Measurements from ENCODE around the gene ATG16L2.
"Not testable (repeated sequence)": the region's sequence is repeated elsewhere in the genome, so short reads cannot be mapped to it uniquely, and the experiment has no call there.

ATG16L2 gene

DNA sequence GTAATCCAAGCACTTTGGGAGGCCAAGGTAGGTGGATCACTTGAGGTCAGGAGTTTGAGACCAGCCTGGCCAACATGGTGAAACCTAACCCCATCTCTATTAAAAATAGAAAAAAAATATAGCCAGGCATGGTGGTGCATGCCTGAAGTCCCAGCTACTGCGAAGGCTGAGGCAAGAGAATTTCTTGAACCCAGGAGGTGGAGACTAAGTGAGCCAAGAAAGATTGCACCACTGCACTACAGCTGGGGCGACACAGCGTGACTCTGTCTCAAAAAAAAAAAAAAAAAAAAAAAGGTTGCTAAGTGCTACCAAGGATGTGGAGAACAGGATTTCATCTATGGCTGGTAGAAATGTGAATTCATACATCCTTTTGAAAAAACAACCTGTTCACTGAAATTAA lies 36.6 kb downstream of the ATG16L2 start:
- no peak for DNase-seq

- no peak for DNase-seq
Measured at GRCh38 chr11:72851726-72852125, 37.5 kb downstream of the ATG16L2 start.

- DNase-seq = no peak
Measured at GRCh38 chr11:72856065-72856464, 41.9 kb downstream of the ATG16L2 start.

DNA sequence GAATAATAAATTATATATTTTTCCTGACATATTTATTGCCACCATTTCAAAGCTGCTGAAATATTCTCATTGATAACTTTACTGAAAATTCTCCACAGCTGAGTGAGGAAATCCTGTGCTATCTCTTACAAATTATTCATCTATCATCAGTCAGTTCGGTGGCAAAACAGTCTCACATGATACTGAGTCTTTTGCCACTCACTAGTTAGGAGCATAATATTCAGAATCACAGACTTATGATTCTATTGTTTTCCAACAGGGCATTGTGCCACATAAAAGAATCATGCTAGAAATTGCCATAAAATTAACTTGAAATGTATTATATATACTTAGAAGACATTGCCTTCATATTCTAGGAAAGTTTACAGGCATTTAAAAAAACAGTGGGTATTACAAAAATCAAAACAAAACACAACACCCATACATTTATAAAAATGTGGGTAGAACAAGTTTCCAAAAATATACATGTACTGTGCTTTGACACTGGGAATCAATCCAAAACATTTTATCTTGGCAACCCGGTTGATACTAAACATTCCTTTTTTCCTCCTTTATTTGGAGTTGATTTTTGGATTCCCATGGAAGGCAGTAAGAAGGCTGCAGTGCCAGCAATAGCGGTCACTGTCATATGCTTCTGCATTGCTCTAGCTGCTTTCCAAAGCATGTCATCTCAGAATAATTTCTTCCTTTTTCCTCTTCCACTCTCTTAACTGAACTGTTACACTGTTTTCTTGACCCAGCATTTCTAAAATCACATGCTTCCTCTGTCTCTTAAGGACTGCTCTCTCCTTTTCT lies 42.5 kb downstream of the ATG16L2 start:
- no peak for DNase-seq

- DNase-seq = not testable (repeated sequence)
Measured at GRCh38 chr11:72858267-72858666, 44.1 kb downstream of the ATG16L2 start.

DNA sequence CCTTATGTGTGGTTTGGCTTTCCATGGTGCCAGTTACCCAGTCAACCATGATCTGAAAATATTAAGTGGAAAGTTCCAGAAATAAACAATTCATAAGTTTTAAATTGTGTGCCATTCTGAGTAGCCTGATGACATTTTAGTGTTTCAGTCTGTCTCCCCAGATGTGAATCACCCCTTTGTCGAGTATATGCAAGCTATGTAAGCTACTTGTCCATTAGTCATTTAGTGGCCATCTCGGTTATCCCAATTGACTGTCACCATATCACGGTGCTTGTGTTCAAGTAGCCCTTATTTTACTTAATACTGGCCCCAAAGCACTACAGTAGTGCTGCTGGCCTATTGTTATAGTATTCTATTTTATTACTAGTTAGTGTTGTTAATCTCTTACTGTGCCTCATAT lies 44.9 kb downstream of the ATG16L2 start:
- DNase-seq = no peak

- DNase-seq = no peak
Measured at GRCh38 chr11:72860010-72860409, 45.8 kb downstream of the ATG16L2 start.

- no peak for DNase-seq
Measured at GRCh38 chr11:72860592-72860991, 46.4 kb downstream of the ATG16L2 start.

- no peak for DNase-seq
Measured at GRCh38 chr11:72863091-72863490, 48.9 kb downstream of the ATG16L2 start.

DNA sequence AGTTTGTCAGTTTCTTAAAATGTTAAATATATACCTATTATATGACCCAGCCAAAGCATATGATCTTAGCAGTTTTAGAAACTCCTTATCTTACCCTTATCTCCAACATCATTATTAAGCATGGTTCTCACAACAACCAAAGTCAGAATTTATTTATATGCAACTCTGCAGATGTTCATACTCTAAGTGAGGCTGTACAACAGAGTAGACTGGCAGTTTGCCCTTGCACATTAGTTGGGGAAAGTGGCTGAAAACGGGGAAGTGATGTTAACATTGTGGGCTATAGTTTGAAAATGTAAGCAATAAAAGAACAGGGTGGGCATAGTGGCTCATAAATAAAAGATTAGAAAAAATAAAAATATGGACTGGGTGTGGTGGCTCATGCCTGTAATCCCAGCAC lies 49.7 kb downstream of the ATG16L2 start:
- DNase-seq = no peak

DNA sequence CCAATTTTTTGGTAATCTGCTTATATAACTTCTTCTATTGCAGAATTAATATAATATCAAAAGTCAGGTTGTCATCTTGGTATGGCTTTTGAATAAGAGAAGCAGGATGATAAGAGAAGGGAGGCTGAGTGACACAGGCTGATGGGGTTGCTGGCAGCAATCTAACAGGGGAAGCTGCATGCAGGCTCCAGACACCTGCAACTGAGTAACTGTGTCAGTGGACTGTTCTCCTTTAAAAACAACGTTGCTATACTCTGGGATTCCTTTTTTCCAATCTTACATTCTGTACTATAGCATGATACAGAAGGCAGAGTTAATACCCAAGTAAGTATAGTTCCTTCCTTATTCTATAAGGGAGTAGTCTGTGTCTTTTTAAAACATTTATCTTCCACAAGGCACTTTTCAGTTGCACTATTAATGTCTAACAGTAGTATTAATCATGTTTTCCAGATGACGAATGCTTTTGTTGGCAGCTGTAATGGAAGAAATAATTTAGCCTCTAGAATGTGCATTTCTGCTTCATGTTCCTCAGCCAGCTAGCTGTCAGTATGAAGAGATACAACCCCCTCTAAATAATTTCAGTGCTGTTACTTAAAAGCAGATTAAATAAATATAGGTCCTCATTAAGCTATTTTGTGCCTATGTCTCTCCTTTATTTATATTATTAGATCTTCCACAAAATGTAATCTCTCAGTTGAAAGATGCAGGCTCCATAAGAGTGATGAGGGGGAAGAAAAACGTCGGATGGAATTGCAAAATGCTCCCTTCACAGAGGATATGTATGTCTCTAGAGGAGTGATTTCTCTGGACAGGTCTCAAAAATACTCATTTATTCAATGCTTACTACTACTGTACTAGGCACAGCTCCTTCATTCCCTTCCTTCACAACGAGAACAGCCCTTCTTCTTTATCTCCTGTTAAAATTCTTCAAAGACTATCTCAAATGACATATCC lies 50.8 kb downstream of the ATG16L2 start:
- no peak for DNase-seq

GRCh38 chr11:72867970-72868369 lies 53.8 kb downstream of the ATG16L2 start:
- DNase-seq = no peak

GRCh38 chr11:72869831-72870230 lies 55.6 kb downstream of the ATG16L2 start:
- no peak for DNase-seq

DNA sequence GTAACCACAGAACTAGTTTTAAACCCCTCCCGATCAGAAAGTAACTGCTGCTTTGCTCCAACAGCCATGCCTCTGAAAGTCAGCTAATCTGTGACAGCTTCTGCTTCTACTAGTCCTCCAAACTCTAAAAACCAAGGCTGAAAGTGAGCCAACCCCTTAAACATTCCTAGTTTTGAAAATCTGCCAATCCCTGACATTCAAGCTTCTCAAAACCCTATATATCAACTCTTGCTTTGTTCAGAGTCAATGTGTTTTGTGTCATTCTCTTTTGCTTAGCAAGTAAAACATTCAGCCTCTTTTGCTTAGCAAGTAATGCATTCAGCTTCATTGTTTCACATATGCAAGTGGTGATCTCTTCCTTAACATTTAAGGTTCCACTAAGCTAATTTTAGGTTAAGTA lies 56.9 kb downstream of the ATG16L2 start:
- DNase-seq = no peak

- DNase-seq = no peak
Measured at GRCh38 chr11:72872012-72872411, 57.8 kb downstream of the ATG16L2 start.

GRCh38 chr11:72875736-72876135 lies 61.5 kb downstream of the ATG16L2 start:
- no peak for DNase-seq

- DNase-seq = no peak
Measured at GRCh38 chr11:72876147-72876546, 61.9 kb downstream of the ATG16L2 start.

Data from DMS79 treated with DMSO at 0.1 percent for 48 hours (cell line).